GM18873 (cell line): ENCODE data around the gene HSP90AA1.

ENCODE experiments used
- ATAC-seq: cut with Tn5 transposase; IDR thresholded peaks from one replicate; pipeline ENCODE4 v1.9.1; 2021; ENCODE audit warnings: mild to moderate bottlenecking, moderate library complexity, moderate number of reproducible peaks; ENCODE audit not compliant: unreplicated experiment, low FRiP score

The HSP90AA1 gene

GRCh38 chr14:102044566-102044965 is 42.3 kb downstream of the HSP90AA1 start:
- no peak for ATAC-seq

GRCh38 chr14:102043251-102044025 is 43.4 kb downstream of the HSP90AA1 start:
- no peak for ATAC-seq

- ATAC-seq, result no peak
Measured at GRCh38 chr14:102042699-102043098, 44.1 kb downstream of the HSP90AA1 start.

- ATAC-seq, result no peak
Measured at GRCh38 chr14:102040153-102040552, 46.7 kb downstream of the HSP90AA1 start.

- no peak for ATAC-seq
Measured at GRCh38 chr14:102039157-102039556, 47.7 kb downstream of the HSP90AA1 start.

- no peak for ATAC-seq
Measured at GRCh38 chr14:102037686-102038085, 49.2 kb downstream of the HSP90AA1 start.

- no peak for ATAC-seq
Measured at GRCh38 chr14:102035914-102036313, 50.9 kb downstream of the HSP90AA1 start.

- ATAC-seq, result no peak
Measured at GRCh38 chr14:102034301-102034700, 52.5 kb downstream of the HSP90AA1 start.

GRCh38 chr14:102033241-102033640 is 53.6 kb downstream of the HSP90AA1 start:
- no peak for ATAC-seq
